NCI-H1417 treated with DMSO at 0.1 percent for 48 hours (cell line): ENCODE results near the gene KRT73.

ENCODE experiments used
- DNase-seq: peaks from one replicate; lab custom pipeline; 2025; lab: John Stamatoyannopoulos, UW

KRT73 gene

GRCh38 chr12:52617403-52617785 is 965 bp downstream of the KRT73 start:
- no peak for DNase-seq

- DNase-seq, result no peak
Observed at GRCh38 chr12:52616680-52617402, 1.5 kb downstream of the KRT73 start.

- no peak for DNase-seq
Observed at GRCh38 chr12:52615912-52616311, 2.4 kb downstream of the KRT73 start.

- DNase-seq, result no peak
Observed at GRCh38 chr12:52615208-52615868, 3.0 kb downstream of the KRT73 start.

- DNase-seq, result no peak
Observed at GRCh38 chr12:52614381-52615207, 3.8 kb downstream of the KRT73 start.

- no peak for DNase-seq
Observed at GRCh38 chr12:52613384-52614030, 4.9 kb downstream of the KRT73 start.

- DNase-seq, result no peak
Observed at GRCh38 chr12:52612431-52613383, 5.7 kb downstream of the KRT73 start.

- no peak for DNase-seq
Observed at GRCh38 chr12:52611080-52611468, 7.3 kb downstream of the KRT73 start.

- no peak for DNase-seq
Observed at GRCh38 chr12:52608826-52609630, 9.3 kb downstream of the KRT73 start.

- DNase-seq, result no peak
Observed at GRCh38 chr12:52608161-52608560, 10.2 kb downstream of the KRT73 start.

GRCh38 chr12:52607314-52607713 is 11.0 kb downstream of the KRT73 start:
- no peak for DNase-seq

GRCh38 chr12:52606581-52607218 is 11.7 kb downstream of the KRT73 start:
- no peak for DNase-seq

GRCh38 chr12:52606096-52606495 is 12.3 kb downstream of the KRT73 start:
- no peak for DNase-seq

GRCh38 chr12:52605542-52605941 is 12.8 kb downstream of the KRT73 start:
- DNase-seq, result no peak

GRCh38 chr12:52604859-52605258 is 13.5 kb downstream of the KRT73 start:
- DNase-seq, result no peak

- no peak for DNase-seq
Observed at GRCh38 chr12:52603314-52603713, 15.0 kb downstream of the KRT73 start.

GRCh38 chr12:52602552-52602951 is 15.8 kb downstream of the KRT73 start:
- no peak for DNase-seq

- DNase-seq, result no peak
Observed at GRCh38 chr12:52601671-52602070, 16.7 kb downstream of the KRT73 start.

GRCh38 chr12:52600941-52601481 is 17.3 kb downstream of the KRT73 start, which contains the start of gene KRT72:
Gene KRT72, minus strand, starts transcription at chr12:52601463. Its CDS starts 11 bp downstream, at chr12:52601452.
- DNase-seq, result no peak
